ENCODE results near the gene CIART.
"Not testable (repeated sequence)": the region's sequence is repeated elsewhere in the genome, so short reads cannot be mapped to it uniquely, and the experiment has no call there.

Gene CIART, protein sequence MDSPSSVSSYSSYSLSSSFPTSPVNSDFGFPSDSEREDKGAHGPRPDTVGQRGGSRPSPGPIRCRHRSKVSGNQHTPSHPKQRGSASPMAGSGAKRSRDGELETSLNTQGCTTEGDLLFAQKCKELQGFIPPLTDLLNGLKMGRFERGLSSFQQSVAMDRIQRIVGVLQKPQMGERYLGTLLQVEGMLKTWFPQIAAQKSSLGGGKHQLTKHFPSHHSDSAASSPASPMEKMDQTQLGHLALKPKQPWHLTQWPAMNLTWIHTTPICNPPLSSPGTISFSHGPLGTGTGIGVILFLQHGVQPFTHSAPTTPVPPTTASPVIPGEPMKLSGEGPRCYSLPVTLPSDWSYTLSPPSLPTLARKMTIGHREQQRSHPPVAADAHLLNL

DNA sequence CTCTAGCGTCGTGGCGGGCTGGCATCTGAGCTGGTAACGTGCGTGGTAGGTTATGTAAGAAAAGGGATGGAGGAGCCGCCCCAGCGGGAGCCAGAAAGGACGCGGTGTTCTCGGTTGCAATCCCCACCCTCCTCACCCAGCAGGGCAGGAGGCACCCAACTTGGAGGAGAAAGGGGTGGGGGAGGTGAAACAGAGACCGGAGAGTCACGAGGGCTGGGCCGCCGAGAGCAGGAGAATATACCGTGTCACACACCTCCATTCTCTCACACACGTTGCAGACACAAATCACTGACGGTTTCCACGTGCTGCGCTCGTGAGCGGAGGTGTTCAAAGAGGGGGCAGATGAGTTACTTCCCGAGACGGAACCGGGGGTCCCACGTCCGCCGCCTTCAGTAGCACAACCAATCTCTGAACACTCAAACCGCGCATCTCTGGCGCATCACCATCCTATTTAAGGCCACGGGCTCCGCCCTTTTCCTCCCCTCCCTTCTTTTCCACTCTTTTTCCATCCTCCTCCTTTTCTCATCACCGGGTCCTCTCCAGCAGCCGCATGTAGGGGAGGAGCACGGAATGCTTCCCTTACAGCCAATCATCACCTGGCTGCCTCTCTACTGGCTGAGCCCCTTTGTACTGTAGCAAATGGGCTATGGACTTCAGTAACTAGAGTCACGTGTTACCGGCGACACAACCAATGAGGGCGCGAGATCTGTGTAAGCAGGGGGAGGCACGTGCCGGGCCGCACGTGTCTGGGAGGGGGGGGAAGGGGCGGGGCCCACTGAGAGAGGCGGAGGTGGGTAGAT lies at the start of gene CIART:
CIART (plus strand) TSS at position 797 of the 800 bp plus-strand sequence. CDS start 714 bp downstream, outside the sequence.
- peak; percentile 96 for DNase-seq (ENCODE audit: low spot score)

DNA sequence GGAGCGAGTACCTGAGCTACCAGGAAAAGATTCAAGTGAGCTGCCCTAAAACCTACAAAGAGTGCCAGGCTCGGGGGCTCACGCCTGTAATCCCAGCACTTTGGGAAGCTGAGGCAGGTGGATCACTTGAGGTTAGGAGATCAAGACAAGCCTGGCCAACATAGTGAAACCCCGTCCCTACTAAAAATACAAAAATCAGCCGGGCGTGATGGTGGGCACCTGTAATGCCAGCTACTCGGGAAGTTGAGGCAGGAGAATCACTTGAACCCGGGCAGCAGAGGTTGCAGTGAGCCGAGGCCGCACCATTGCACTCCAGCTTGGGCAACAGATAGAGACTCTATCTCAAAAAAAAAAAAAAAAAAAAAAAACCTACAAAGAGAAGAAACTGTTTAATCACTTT lies 49.4 kb upstream of the CIART start:
- DNase-seq (ENCODE audit: low spot score): not testable (repeated sequence)

DNA sequence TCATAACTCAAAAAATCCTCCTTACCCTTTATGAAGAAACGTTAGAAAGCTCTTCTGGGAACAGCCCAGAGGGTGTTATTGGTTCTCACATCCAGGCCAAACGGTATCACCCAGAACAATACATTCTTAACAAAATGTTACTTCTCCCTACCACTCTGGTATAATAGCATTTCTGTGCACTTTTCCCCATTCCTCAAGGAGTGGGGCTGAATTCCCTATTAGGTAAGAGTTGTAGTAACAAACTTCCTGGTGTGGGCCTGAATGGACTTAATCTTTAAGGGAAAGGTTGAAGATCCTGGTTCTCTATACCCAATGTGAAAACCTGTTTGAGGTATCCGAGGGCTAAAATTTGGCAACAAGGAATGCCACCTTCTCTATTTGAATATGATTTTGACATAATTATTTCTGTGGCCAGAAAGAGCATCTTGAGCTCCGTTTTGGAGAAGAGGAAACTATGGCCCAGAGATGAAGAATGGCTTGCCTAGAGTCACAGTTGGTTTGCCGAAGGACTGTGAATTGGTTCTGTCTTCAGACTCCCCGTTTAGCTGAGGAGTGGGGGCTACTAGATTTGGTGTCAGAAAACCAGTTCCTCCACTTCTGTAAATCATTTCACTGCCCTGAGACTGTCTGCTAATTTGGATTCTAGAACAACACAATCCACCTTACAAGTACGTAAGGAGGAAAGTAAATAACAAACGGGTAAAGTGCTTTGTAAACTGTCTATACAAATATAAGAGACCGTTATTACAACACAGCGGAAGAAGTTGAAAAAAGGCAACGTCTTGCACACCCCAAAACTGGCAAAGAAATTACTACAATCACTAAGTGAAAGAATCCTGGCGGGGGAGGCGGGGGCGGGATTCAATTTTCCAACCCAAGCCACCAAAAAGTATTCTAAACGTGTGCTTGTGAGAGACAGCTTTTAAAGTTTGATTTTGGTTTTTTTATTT lies 48.7 kb upstream of the CIART start:
- DNase-seq (ENCODE audit: low spot score): no peak

DNA sequence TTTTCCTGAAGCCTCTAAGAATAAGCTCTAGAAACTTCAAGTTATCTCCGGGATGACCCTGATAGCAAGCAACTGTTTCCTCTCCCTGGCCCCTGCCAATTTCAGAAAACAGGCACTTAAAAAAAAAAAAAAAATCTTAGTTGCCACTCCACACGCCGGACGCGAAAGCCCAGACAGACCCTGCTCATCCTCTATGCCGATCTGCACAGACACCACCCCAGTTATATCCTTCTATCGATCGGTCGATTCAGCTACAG lies 48.1 kb upstream of the CIART start:
- no peak for DNase-seq (ENCODE audit: low spot score)

DNA sequence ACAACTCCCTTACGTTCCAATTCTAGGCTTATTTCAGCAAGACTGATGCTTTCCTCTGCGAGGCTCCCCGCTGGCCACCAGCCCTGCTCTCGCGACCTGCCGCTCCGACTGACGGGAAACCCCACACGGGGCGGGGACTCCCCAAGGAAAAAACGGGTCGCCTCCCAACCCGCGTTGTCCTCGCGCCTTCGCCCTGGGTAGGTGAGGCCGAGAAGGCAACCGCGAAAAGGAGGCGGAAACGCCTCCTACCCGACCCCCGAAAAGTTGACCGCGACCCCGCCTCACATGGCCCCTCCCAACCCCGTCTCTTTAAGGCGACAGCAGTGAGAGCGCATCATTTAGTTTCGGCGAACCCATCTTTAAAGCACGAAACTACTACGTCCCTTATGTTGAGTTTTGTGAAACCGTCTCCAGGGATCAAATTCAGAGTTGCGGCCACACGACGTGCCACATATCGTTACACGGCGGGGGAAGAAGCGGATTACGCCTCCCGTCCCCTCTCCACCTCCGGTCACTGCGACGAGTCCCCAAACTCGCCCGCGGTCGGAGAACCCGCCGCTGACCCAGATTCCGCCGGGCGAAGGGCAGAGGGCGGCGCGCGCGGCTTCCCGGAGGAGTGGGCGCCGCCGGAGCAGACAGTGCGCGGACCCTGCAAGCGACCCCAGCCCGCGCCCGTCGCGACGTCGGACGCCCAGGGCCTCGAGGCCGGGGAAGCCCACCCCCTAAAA lies 47.6 kb upstream of the CIART start:
- DNase-seq (ENCODE audit: low spot score): peak; percentile 83

DNA sequence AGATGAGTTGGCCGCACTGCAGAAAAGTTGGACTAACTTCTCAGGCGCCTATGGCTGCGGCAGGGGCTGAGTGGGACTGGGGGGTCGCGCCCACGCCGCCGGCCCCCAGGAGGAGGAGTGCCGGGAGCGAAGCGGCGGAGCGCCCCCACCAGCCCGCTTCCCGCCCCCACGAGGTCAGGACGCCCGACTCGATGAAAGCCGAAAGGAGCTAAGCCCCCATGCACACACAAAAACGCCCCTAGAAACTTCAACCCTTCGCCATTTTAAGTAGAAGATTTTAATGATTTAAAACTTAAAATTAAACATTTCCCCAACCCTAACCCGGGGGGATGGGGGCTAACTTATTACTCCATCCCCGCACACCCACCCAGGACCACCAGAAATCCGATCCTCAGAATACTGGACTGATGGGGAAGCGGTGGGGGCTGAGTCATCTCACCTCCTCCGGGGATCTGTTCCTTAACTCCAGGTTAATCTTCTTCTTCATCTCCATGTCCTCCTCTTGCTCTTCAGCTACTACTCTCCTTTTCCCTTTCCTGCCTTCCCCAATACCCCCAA lies 47.0 kb upstream of the CIART start:
- peak; percentile 49 for DNase-seq (ENCODE audit: low spot score)

DNA sequence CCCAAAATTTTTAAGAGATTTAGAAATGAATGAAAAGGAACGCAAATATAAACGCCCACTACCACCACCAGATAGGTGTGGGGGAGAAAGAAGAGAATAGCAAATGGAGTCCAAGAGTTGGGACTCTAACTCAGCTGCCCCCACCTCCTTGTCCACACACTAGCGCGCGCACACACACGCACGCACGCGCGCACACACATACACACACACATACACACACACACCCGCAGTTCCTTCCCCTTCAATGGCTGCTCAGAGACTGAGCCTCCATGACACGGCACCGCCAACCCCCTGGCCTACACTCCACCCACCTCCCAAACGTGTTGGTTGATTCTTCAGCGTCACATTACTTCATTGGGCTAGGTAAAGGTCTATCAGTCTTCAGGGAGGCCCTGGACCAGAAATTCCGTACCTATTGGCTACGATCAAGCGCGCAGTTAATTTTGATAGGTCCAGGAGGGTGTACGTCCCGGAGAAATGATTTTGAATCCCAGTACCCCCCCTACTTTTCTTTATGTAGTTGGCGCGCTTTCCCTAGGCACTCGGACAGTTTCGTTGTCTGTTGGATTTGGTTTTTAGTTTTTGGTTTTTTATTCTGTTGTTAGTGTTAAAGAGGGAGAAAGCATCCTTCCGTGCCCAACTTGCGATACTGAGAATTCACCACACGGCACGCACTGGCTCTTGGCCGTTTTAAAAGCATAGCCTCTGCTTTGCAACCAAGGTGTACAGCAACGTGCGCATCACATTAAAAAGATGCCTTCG lies 46.3 kb upstream of the CIART start, which contains the start of gene ANP32E:
ANP32E (minus strand) TSS at position 261 of the 762 bp plus-strand sequence. CDS start 326 bp downstream, outside the sequence.
- peak; percentile 100 for DNase-seq (ENCODE audit: low spot score)

DNA sequence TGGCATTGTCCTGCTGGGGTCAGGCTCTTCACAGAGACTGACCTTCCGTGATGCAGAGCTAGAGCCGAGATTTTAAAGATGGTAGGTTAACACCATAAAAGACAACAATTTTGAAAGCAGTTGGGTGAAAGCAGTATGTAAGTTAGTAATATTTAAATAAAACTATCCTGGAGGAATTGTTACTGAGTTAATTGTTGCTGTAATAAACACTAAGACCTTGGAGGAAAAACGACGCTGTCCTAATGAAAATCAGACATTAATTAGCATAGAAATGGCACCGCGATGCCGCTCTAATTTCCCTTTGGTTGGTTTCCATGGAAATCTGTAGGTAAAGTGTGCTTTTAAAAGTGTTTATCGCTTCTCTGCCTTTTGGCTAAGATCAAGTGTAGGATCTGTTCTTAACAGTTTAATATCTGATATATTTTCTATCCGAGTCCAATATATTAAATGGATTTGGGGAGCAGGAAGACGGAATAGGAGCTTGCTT lies 45.7 kb upstream of the CIART start:
- no peak for DNase-seq (ENCODE audit: low spot score)

DNA sequence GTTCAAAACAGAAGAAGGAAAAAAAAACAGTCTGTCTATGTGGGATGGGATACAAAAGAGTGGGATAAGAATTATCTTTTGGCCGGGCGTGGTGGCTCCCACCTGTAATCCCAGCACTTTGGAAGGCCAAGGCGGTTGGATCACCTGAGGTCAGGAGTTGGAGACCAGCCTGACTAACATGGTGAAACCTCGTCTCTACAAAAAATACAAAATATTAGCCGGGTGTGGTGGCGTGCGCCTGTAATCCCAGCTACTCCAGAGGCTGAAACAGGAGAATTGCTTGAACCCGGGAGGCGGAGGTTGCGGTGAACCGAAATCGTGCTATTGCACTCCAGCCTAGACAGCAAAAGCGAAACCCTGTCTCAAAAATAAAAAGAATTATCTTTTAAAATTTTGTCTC lies 45.2 kb upstream of the CIART start:
- not testable (repeated sequence) for DNase-seq (ENCODE audit: low spot score)

DNA sequence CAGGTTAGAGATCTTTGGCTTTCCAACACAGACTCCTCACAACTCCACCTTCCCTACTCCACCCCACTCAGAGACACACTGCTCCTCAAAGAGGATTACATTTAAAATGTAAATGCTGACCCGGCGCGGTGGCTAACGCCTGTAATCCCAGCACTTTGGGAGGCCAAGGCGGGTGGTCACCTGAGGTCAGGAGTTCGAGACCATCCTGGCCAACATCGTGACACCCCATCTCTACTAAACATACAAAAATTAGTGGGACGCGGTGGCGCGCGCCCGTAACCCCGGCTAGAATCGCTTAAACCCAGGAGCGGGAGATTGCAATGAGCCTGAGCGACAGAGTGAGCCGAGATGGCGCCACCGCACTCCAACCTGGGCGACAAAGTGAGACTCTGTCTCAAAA lies 44.6 kb upstream of the CIART start:
- DNase-seq (ENCODE audit: low spot score): no peak

DNA sequence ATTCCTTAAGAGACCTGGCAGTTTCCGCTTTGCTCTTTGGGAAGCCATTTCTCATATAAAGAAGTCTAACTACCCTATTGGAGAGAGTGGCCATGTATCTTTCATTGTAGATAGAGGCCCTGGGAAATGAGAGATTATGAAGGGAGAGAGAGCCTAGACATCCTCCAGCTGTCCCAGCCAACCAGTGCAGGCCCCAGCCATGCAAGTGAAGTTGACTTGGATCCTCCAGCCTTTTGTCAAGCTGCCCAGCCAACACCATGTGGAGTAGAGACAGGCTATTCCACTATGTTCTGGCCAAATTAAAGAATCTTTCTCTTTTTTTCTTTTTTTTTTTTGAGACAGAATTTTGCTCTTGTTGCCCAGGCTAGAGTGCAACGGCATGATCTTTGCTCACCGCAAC lies 39.4 kb upstream of the CIART start:
- DNase-seq (ENCODE audit: low spot score): no peak

DNA sequence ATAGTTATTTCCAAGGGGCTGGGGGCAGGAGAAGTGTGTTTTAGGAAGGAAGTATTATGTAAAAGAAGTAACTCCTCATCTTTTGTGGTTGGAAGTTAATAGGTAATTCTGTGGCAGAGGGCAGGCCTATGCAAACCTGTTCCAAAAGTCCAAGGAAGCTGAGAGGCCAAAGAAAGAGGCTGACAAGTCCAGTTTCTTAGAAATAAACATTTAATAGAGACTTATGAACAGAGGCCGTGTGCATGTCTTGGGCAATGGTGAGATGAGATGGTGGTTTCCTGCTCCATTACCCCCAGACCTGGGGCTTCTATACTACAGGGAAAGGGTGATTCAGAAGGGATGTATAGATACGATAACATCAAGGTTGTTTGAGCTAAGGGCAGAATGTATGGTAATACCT lies 32.4 kb upstream of the CIART start:
- DNase-seq (ENCODE audit: low spot score): no peak

DNA sequence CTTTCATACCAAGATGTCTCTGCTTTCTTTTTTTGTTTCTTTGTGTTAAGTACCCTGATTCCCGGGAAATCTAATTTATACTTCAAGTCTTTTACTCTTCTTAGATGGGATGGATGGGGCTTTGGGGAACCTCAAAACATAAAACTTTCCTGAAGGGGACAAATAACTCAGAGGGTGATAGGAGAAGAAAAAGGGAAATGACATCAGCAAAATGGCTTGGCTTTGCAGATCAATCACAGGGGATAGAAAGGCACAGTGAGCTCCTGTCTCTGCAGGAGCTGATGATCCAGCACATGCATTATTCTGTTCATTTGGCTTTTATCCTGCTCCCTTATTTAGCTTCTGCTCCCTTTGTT lies 26.2 kb upstream of the CIART start:
- DNase-seq (ENCODE audit: low spot score): no peak

DNA sequence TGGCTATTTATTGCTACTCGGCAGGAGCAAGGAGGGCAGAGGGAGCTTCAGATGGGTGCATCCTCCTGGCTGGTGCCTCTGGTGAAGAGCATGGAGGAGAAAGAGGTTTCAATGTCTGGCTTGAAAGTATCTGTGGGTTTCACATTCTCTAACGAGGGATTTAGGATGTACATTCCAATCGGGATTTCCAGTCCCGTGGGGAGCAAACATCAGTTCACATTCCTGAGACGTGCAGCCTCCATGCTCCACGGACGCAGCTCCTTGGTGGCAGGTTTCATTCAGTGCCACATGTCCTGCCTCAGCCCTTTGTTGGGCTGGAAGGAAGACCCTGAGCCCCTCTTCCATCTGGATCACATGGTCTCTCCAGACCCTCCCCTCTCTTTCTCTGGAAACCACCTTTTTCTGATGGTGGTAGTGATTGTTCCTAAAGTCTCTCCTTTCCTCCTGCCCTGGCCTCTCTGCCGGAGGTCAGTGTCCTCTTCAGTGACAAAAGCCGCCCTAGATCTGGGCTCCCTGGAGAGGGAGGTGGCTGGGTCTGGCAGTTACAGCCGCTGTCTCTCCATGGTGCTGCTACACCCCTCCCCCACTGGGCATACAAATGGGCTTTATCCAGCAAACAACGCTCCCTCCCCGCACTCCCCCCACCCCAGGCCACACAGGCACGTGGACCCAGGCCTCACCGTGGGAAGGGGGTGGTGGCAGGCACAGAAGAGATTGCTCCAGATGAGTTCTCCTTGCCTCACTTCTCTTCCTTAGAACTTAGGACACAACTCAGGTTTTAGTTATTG lies 25.6 kb upstream of the CIART start:
- DNase-seq (ENCODE audit: low spot score): no peak

DNA sequence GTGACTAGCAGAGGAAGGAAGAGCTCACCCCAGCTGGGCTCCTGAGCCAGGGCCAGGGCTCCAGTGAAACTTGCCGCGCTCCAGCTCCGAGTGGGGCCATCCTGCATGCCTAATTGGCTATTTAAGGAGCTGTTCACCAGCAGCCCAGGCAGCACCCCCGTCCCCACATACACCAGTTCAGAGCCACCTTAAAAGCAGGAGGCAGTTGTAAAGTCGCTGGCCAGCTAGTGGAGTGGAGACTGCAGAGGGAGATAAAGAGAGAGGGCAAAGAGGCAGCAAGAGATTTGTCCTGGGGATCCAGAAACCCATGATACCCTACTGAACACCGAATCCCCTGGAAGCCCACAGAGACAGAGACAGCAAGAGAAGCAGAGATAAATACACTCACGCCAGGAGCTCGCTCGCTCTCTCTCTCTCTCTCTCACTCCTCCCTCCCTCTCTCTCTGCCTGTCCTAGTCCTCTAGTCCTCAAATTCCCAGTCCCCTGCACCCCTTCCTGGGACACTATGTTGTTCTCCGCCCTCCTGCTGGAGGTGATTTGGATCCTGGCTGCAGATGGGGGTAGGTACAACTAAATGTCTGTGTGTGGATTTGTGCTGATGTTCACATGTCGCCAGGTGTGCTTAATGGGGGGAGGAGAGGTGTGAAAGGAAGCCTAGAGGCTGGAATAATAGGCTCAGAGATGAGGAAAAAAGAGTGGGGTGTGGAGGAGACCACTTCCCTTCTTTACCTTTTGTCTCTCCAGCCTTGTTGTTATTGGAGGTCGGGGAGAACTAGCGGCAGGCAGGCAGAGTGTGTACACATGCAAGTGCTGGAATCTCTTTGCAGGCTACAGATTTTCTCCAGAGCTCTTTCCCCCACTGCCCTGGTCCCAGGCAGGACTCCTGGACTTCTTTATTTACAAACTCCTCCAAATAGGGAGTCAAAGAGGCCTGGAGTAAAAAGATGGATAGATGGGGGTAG lies 24.4 kb upstream of the CIART start, which contains the start of gene CA14:
CA14 (plus strand) TSS at position 151 of the 962 bp plus-strand sequence; CDS start at position 506, 355 bp downstream.
- DNase-seq (ENCODE audit: low spot score): no peak

DNA sequence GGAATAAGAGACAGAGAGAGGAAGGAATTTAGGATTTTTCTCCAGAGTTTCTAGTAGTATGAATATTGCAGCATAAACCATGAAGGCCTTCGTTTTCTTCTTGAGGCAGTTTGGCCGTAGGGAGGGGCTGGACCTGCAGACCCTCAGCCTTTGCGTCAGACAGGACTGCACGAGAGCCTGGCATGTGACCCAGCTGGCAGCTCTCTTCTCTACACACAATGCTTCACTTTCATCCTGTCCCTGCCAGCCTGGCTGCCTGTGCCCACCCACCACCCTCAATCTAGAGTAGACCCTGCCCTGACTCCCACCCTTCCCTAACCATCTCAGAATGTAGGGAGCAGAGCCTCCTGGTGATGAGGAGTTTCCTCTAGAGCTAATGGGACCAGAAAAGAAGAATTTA lies 23.1 kb upstream of the CIART start:
- peak; percentile 51 for DNase-seq (ENCODE audit: low spot score)

DNA sequence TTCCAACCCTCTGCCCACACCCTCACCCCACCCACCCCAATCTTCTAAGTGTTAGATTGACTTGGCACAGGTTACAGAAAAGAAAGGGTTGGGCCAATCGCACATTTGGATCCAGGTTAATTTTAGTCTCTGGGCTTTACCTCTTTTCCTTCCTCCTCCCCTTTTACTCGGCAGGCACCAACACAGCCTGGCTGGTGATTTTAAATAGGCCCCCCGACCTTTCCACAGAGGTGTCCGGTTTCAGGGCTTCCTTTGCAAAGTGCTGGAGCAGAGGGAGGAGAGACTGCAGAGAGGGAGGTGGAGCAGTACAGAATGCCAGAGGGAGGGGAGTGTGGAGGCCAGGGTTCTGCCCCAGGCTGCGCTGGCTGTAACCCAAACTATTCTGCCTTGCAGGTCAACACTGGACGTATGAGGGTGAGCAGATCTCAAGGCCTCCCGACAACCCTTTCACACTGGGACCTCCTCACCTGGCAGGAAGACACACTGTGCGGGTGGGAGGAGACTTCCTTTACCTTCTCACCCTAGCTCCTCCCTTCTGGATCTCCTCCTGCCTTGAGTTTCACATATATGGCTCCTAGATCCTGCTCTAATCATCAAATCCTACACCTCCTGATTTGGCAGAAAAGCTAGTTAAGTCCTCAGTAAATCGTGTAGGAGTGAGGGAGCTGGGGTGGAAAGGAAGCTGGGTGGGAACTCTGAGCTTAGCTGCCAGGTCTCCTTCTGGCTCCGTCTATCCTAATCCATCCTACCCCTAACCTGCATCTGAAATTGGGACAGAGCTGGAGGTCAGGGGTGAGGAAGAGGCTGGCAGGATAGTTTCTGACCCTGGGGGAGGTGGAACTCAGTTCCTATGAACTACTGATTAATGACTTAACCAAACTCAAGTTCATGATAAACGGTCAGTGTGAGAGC lies 22.3 kb upstream of the CIART start:
- DNase-seq (ENCODE audit: low spot score): no peak
